Measurements from ENCODE around the gene OR2C3.

Gene OR2C3

DNA sequence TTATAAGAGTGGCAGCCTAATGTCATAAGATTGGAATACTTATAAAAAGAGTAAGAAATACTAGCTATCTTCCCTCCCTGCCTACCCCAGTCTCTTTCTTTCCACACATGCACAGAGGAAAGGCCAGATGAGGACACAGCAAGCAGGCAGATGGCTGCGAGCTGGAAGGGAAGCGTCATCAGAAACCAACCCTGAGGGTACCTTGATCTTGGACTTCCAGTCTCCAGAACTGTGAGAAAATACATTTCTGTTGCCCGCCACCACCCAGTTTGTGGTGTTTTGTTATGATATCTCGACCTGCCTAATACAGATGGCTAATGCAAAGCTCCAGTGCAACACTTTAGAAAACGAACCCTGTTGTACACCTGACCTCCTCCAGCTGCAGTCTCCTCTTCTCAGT, 2.3 kb upstream of the OR2C3 start:
- ChIA-PET CTCF (interaction anchor here (0.7 kb wide), 1 partner anchor 39 kb away, joined by 3 read pairs; no protein-coding TSS in a partner anchor), POLR2A (no interaction called here)
- Histone ChIP-seq H3K36me3 (ENCODE audit: control insufficient read depth in 2 of 2, insufficient read depth in 1 of 2, low read length in 2 of 2) (no peaks in the 10 kb centered on the region), H3K27ac (ENCODE audit: extremely low read depth, low read depth, low read length) (no peak overlapping the region), H3K9me3 (ENCODE audit: control insufficient read depth, insufficient read depth, low read depth, low read length) (no peaks in the 10 kb centered on the region), H3K4me1 (ENCODE audit: control insufficient read depth, insufficient read depth, low read length) (no peaks in the 10 kb centered on the region), H3K4me3 (ENCODE audit: low read depth, low read length) (no peak overlapping the region)
- TF ChIP-seq ZNF114 (tag by site-specific recombination; IDR thresholded peaks at IDR 0.05) = no peak
- TF ChIP-seq, protein P1, sequence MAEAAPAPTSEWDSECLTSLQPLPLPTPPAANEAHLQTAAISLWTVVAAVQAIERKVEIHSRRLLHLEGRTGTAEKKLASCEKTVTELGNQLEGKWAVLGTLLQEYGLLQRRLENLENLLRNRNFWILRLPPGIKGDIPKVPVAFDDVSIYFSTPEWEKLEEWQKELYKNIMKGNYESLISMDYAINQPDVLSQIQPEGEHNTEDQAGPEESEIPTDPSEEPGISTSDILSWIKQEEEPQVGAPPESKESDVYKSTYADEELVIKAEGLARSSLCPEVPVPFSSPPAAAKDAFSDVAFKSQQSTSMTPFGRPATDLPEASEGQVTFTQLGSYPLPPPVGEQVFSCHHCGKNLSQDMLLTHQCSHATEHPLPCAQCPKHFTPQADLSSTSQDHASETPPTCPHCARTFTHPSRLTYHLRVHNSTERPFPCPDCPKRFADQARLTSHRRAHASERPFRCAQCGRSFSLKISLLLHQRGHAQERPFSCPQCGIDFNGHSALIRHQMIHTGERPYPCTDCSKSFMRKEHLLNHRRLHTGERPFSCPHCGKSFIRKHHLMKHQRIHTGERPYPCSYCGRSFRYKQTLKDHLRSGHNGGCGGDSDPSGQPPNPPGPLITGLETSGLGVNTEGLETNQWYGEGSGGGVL (tag by site-specific recombination; IDR thresholded peaks at IDR 0.05) = no peak
- TF ChIP-seq RBAK (tag by site-specific recombination; IDR thresholded peaks at IDR 0.05) = no peak
- no peak for TF ChIP-seq ZNF747 (tag by site-specific recombination; IDR thresholded peaks at IDR 0.05)
- TF ChIP-seq KLF8 (tag by site-specific recombination; IDR thresholded peaks at IDR 0.05) = no peak
- TF ChIP-seq ZSCAN16 (tag by site-specific recombination; IDR thresholded peaks at IDR 0.05) = no peak
- no peak for TF ChIP-seq ZNF600 (tag by site-specific recombination; IDR thresholded peaks at IDR 0.05)
- no peak for TF ChIP-seq HOXD13 (CRISPR knock-in tag; IDR thresholded peaks at IDR 0.05; ENCODE audit: borderline replicate concordance)
- TF ChIP-seq TRIM28 (IDR thresholded peaks at IDR 0.05; ENCODE audit: borderline replicate concordance, low read length) = no peak
- no peak for TF ChIP-seq ZBTB7A (tag by site-specific recombination; IDR thresholded peaks at IDR 0.05; ENCODE audit: low read depth)
- no peak for TF ChIP-seq ZBTB1 (tag by site-specific recombination; IDR thresholded peaks at IDR 0.05)
- no peak for TF ChIP-seq ZNF544 (tag by site-specific recombination; IDR thresholded peaks at IDR 0.05)
- TF ChIP-seq ZNF473 (tag by site-specific recombination; IDR thresholded peaks at IDR 0.05) = no peak
- TF ChIP-seq, protein P2, sequence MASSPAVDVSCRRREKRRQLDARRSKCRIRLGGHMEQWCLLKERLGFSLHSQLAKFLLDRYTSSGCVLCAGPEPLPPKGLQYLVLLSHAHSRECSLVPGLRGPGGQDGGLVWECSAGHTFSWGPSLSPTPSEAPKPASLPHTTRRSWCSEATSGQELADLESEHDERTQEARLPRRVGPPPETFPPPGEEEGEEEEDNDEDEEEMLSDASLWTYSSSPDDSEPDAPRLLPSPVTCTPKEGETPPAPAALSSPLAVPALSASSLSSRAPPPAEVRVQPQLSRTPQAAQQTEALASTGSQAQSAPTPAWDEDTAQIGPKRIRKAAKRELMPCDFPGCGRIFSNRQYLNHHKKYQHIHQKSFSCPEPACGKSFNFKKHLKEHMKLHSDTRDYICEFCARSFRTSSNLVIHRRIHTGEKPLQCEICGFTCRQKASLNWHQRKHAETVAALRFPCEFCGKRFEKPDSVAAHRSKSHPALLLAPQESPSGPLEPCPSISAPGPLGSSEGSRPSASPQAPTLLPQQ (tag by site-specific recombination; IDR thresholded peaks at IDR 0.05) = no peak

DNA sequence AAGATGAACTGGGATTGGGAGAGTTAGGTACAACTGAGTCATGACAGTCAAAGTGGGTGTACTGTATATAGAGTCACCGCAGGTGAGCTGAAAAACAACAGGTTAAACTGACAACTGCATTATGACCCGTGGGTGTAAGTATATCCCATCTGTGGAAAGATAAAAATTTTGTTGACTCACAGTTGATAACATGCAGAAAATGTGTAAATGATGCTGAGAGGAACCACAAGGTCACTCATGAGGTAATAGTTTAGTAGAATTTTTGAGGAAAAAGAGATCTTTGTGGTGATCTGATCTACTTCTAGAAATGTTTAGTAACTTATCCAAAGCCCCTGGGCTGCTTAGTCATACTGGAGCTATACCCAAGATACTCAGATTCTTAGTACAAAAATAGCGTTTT, 838 bp downstream of the OR2C3 start:
- ChIA-PET POLR2A (no interaction called here), CTCF (no interaction called here)
- H3K27ac ChIP-seq (ENCODE audit: extremely low read depth, low read depth, low read length) = no peak overlapping the region
- TF ChIP-seq ZNF626 (tag by site-specific recombination; IDR thresholded peaks at IDR 0.05) = no peak
- TF ChIP-seq ZNF777 (tag by site-specific recombination; IDR thresholded peaks at IDR 0.05; ENCODE audit: borderline replicate concordance) = no peak
- TF ChIP-seq WT1 (tag by site-specific recombination; IDR thresholded peaks at IDR 0.05) = no peak
- no peak for TF ChIP-seq ZBTB48 (tag by site-specific recombination; IDR thresholded peaks at IDR 0.05)
- no peak for TF ChIP-seq OSR2 (tag by site-specific recombination; IDR thresholded peaks at IDR 0.05)
- TF ChIP-seq ZNF837 (tag by site-specific recombination; IDR thresholded peaks at IDR 0.05) = no peak
- TF ChIP-seq RBAK (tag by site-specific recombination; IDR thresholded peaks at IDR 0.05) = no peak
- TF ChIP-seq, protein P3, sequence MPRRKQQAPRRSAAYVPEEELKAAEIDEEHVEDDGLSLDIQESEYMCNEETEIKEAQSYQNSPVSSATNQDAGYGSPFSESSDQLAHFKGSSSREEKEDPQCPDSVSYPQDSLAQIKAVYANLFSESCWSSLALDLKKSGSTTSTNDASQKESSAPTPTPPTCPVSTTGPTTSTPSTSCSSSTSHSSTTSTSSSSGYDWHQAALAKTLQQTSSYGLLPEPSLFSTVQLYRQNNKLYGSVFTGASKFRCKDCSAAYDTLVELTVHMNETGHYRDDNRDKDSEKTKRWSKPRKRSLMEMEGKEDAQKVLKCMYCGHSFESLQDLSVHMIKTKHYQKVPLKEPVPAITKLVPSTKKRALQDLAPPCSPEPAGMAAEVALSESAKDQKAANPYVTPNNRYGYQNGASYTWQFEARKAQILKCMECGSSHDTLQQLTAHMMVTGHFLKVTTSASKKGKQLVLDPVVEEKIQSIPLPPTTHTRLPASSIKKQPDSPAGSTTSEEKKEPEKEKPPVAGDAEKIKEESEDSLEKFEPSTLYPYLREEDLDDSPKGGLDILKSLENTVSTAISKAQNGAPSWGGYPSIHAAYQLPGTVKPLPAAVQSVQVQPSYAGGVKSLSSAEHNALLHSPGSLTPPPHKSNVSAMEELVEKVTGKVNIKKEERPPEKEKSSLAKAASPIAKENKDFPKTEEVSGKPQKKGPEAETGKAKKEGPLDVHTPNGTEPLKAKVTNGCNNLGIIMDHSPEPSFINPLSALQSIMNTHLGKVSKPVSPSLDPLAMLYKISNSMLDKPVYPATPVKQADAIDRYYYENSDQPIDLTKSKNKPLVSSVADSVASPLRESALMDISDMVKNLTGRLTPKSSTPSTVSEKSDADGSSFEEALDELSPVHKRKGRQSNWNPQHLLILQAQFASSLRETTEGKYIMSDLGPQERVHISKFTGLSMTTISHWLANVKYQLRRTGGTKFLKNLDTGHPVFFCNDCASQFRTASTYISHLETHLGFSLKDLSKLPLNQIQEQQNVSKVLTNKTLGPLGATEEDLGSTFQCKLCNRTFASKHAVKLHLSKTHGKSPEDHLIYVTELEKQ (tag by site-specific recombination; IDR thresholded peaks at IDR 0.05; ENCODE audit: borderline replicate concordance) = no peak
- no peak for TF ChIP-seq ZNF112 (tag by site-specific recombination; IDR thresholded peaks at IDR 0.05)
- no peak for TF ChIP-seq ZBTB1 (tag by site-specific recombination; IDR thresholded peaks at IDR 0.05)
- TF ChIP-seq, protein P4, sequence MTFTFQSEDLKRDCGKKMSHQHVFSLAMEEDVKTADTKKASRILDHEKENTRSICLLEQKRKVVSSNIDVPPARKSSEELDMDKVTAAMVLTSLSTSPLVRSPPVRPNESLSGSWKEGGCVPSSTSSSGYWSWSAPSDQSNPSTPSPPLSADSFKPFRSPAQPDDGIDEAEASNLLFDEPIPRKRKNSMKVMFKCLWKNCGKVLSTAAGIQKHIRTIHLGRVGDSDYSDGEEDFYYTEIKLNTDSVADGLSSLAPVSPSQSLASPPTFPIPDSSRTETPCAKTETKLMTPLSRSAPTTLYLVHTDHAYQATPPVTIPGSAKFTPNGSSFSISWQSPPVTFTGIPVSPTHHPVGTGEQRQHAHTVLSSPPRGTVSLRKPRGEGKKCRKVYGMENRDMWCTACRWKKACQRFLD (tag by site-specific recombination; IDR thresholded peaks at IDR 0.05) = no peak
- no peaks in the 10 kb centered on the region for H3K4me1 ChIP-seq (ENCODE audit: control insufficient read depth, insufficient read depth, low read length)
- no peak overlapping the region for H3K4me3 ChIP-seq (ENCODE audit: low read depth, low read length)
- no peaks in the 10 kb centered on the region for H3K9me3 ChIP-seq (ENCODE audit: control insufficient read depth, insufficient read depth, low read depth, low read length)
- no peaks in the 10 kb centered on the region for H3K36me3 ChIP-seq (ENCODE audit: control insufficient read depth in 2 of 2, insufficient read depth in 1 of 2, low read length in 2 of 2)

Data from HEK293 (cell line).